H1 (cell line): Measurements from ENCODE around the gene ZBTB24. TPM values are rescaled to one million over a fixed set of nuclear protein-coding genes. Genes with fewer than 3 reads are reported as not detected.

Source experiments
- CTCF ChIA-PET: fragments of 300-600 bp; sonication (Branson Sonifier 250); formaldehyde crosslinking; loops from one replicate; lab custom pipeline; 2021; ENCODE audit not compliant: partially characterized antibody; lab: Charles Lee
- POLR2A ChIA-PET: fragments of 300-600 bp; sonication (Branson Sonifier 250); formaldehyde crosslinking; loops from one replicate; lab custom pipeline; 2021; ENCODE audit warnings: inconsistent platforms; ENCODE audit not compliant: partially characterized antibody; lab: Charles Lee
- DNase-seq, 2 experiments: peaks; one replicate each; pipeline versions ENCODE4 v3.0.0 to v3.0.0-alpha.2; 2010 to 2022; ENCODE audit warnings: low spot score in 2 of 2, low read depth in 1 of 2, mixed read lengths in 1 of 2
- FAIRE-seq: peaks from 2 replicates; lab custom pipeline; 2011; peaks lifted over from hg19 to GRCh38; lab: Jason Lieb, UNC
- H2AFZ ChIP-seq: 2 replicates; pipeline ENCODE4 v1.8.1; 2012; ENCODE audit warnings: low read length, inconsistent platforms
- H2AK5ac ChIP-seq: 2 replicates; pipeline ENCODE4 v1.6.1; 2013; ENCODE audit warnings: low read depth, low read length
- H2BK120ac ChIP-seq: replicated peaks from 2 replicates; pipeline ENCODE3; 2013; ENCODE audit warnings: low read depth, low read length, inconsistent platforms
- H2BK12ac ChIP-seq: 2 replicates; pipeline ENCODE4 v1.6.1; 2013; ENCODE audit warnings: low read depth, low read length
- H2BK15ac ChIP-seq: 2 replicates; pipeline ENCODE4 v1.6.1; 2013; ENCODE audit warnings: low read length
- H2BK20ac ChIP-seq: 2 replicates; pipeline ENCODE4 v1.6.1; 2013; ENCODE audit warnings: low read length
- H2BK5ac ChIP-seq: 2 replicates; pipeline ENCODE4 v1.6.1; 2013; ENCODE audit warnings: low read depth, low read length
- H3K14ac ChIP-seq: 2 replicates; pipeline ENCODE4 v1.6.1; 2013; ENCODE audit warnings: inconsistent platforms; ENCODE audit not compliant: insufficient read length
- H3K18ac ChIP-seq: 2 replicates; pipeline ENCODE4 v1.6.1; 2013; ENCODE audit warnings: low read length; ENCODE audit errors: extremely low read depth
- H3K23ac ChIP-seq: 2 replicates; pipeline ENCODE4 v1.6.1; 2013; ENCODE audit warnings: inconsistent platforms; ENCODE audit not compliant: insufficient read length
- H3K23me2 ChIP-seq: 2 replicates; pipeline ENCODE4 v1.6.1; 2013; ENCODE audit warnings: low read depth, low read length
- H3K27ac ChIP-seq: 2 replicates; pipeline ENCODE4 v1.6.1; 2011; ENCODE audit warnings: low read depth, low read length, inconsistent platforms
- H3K27me3 ChIP-seq, 4 experiments: replicated peaks in 1 of 4; 1 replicate in 1 of 4; 2 replicates in 3 of 4; pipeline versions ENCODE4 v1.6.1 to v1.8.1; 2011 to 2013; ENCODE audit warnings: low read length in 3 of 4, mild to moderate bottlenecking in 3 of 4, inconsistent platforms in 2 of 4, mixed read lengths in 2 of 4, moderate library complexity in 1 of 4; ENCODE audit not compliant: control insufficient read depth in 3 of 4, insufficient read depth in 3 of 4; ENCODE audit errors: extremely low read depth in 1 of 4
- H3K36me3 ChIP-seq, 4 experiments: 2 replicates each; pipeline versions ENCODE4 v1.6.1 to v1.8.1; 2011 to 2013; ENCODE audit warnings: mild to moderate bottlenecking in 4 of 4, low read length in 3 of 4, moderate library complexity in 2 of 4, control low read depth in 1 of 4, inconsistent platforms in 1 of 4; ENCODE audit not compliant: insufficient read depth in 4 of 4, control insufficient read depth in 2 of 4
- H3K4ac ChIP-seq: replicated peaks from 2 replicates; pipeline ENCODE3; 2013; ENCODE audit warnings: low read length, low read depth, mixed read lengths, inconsistent platforms; ENCODE audit not compliant: insufficient read length
- H3K4me1 ChIP-seq, 4 experiments: replicated peaks in 1 of 4; 1 replicate in 1 of 4; 2 replicates in 3 of 4; pipeline versions ENCODE4 v1.6.1 to v1.8.1; 2011 to 2013; ENCODE audit warnings: low read length in 3 of 4, inconsistent platforms in 2 of 4, mixed read lengths in 1 of 4; ENCODE audit not compliant: insufficient read depth in 4 of 4, control insufficient read depth in 3 of 4
- H3K4me2 ChIP-seq, 2 experiments: 2 replicates each; pipeline versions ENCODE4 v1.6.1 to v1.8.1; 2011 to 2013; ENCODE audit warnings: low read depth in 2 of 2, low read length in 2 of 2, control low read depth in 1 of 2, inconsistent platforms in 1 of 2, mild to moderate bottlenecking in 1 of 2; ENCODE audit not compliant: insufficient read depth in 1 of 2
- H3K4me3 ChIP-seq, 4 experiments: fragments of 200-600, 300-600 bp in 1 of 4; sonication (generic), shearing (Covaris generic), sonication (Bioruptor Twin) in 1 of 4; 2 replicates each; pipeline versions ENCODE4 v1.5.1 to v1.8.1; 2011 to 2016; ENCODE audit warnings: low read length in 4 of 4, low read depth in 3 of 4, control low read depth in 2 of 4, inconsistent platforms in 2 of 4, mild to moderate bottlenecking in 2 of 4, mixed read lengths in 1 of 4, moderate library complexity in 1 of 4; ENCODE audit not compliant: insufficient read depth in 2 of 4; ENCODE audit errors: extremely low read depth in 1 of 4
- H3K56ac ChIP-seq: replicated peaks from 2 replicates; pipeline ENCODE3; 2013; ENCODE audit warnings: low read depth, mild to moderate bottlenecking, mixed read lengths, low read length, inconsistent platforms; ENCODE audit not compliant: insufficient read length
- H3K79me1 ChIP-seq: 2 replicates; pipeline ENCODE4 v1.6.1; 2013; ENCODE audit warnings: low read depth, low read length, control low read depth
- H3K79me2 ChIP-seq, 2 experiments: 2 replicates each; pipeline versions ENCODE4 v1.6.1 to v1.8.1; 2012 to 2013; ENCODE audit warnings: low read length in 2 of 2, mild to moderate bottlenecking in 2 of 2, inconsistent platforms in 1 of 2; ENCODE audit not compliant: insufficient read depth in 2 of 2, control insufficient read depth in 1 of 2
- H3K9ac ChIP-seq, 4 experiments: replicated peaks in 1 of 4; 1 replicate in 1 of 4; 2 replicates in 3 of 4; pipeline versions ENCODE4 v1.6.1 to v1.8.1; 2011 to 2013; ENCODE audit warnings: low read depth in 3 of 4, low read length in 3 of 4, control low read depth in 2 of 4, mild to moderate bottlenecking in 2 of 4, moderate library complexity in 2 of 4, inconsistent platforms in 1 of 4; ENCODE audit errors: extremely low read depth in 1 of 4
- H3K9me3 ChIP-seq, 2 experiments: 2 replicates each; pipeline versions ENCODE4 v1.6.1 to v1.8.1; 2012 to 2013; ENCODE audit warnings: mild to moderate bottlenecking in 2 of 2, moderate library complexity in 2 of 2, control low read depth in 1 of 2, inconsistent platforms in 1 of 2, low read depth in 1 of 2, low read length in 1 of 2, mixed read lengths in 1 of 2; ENCODE audit not compliant: insufficient read depth in 2 of 2
- H4K20me1 ChIP-seq, 2 experiments: replicated peaks in 1 of 2; 2 replicates each; pipeline versions ENCODE3 to v1.8.1; 2011 to 2013; ENCODE audit warnings: inconsistent platforms in 2 of 2, low read length in 2 of 2, mild to moderate bottlenecking in 1 of 2; ENCODE audit not compliant: insufficient read depth in 2 of 2, control insufficient read depth in 1 of 2
- H4K5ac ChIP-seq: 2 replicates; pipeline ENCODE4 v1.6.1; 2013; ENCODE audit warnings: low read length, low read depth, mixed read lengths, inconsistent platforms; ENCODE audit not compliant: insufficient read length
- H4K8ac ChIP-seq: 2 replicates; pipeline ENCODE4 v1.8.0; 2013; ENCODE audit warnings: mild to moderate bottlenecking, moderate library complexity, low read length, inconsistent platforms; ENCODE audit not compliant: insufficient read depth; ENCODE audit errors: extremely low read depth
- H4K91ac ChIP-seq: replicated peaks from 2 replicates; pipeline ENCODE3; 2013; ENCODE audit warnings: low read length, mixed read lengths, inconsistent platforms; ENCODE audit not compliant: insufficient read length
- JUN ChIP-seq: IDR thresholded peaks from 2 replicates; pipeline ENCODE4 v1.6.1; 2011; ENCODE audit warnings: low read depth, mild to moderate bottlenecking, improper control_type of control experiment, low read length
- RBBP5 ChIP-seq: IDR thresholded peaks from 2 replicates; pipeline ENCODE4 v1.7.1; 2012; ENCODE audit warnings: low read depth, mild to moderate bottlenecking, inconsistent platforms, low read length, moderate library complexity, borderline replicate concordance
- SIN3A ChIP-seq, 2 experiments: IDR thresholded peaks in 1 of 2; conservative IDR thresholded peaks in 1 of 2; 2 replicates each; pipeline ENCODE4 v1.6.1; 2011 to 2012; ENCODE audit warnings: low read length in 2 of 2, improper control_type of control experiment in 1 of 2, low read depth in 1 of 2, mild to moderate bottlenecking in 1 of 2
- WGBS, 2 experiments: shearing (Covaris generic) in 1 of 2; methylation state at CpG; one replicate each; pipeline versions ENCODE4 v1.1.6 to v1.1.7; 2013 to 2015; ENCODE audit warnings: low lambda C conversion rate in 2 of 2, mixed read lengths in 2 of 2, inconsistent platforms in 1 of 2, low coverage in 1 of 2, missing lambda C conversion rate in 1 of 2; ENCODE audit not compliant: insufficient replicate concordance in 2 of 2, insufficient coverage in 1 of 2, insufficient read length in 1 of 2; ENCODE audit errors: extremely low coverage in 1 of 2, missing lambda C conversion rate in 1 of 2; 5-methylcytosine and 5-hydroxymethylcytosine counted together
- polyA plus RNA-seq, 7 experiments: library from polyadenylated mRNA; depleted of rRNA in 3 of 7; stranded (reverse) in 5 of 7; unstranded in 2 of 7; fragments of >200 nt in 5 of 7; fragments of 200-250 nt in 2 of 7; gene quantifications; 1 replicate in 5 of 7; 2 replicates in 1 of 7; 4 replicates in 1 of 7; pipeline versions ENCODE4 v1.2.1 to v1.2.3, GENCODE V29; 2011 to 2013; ENCODE audit warnings: missing spikeins in 2 of 7, mixed read lengths in 2 of 7
- total RNA-seq: library from RNA; stranded (reverse); fragmentation: NEBNext Ultra II Directional; extraction: Animal tissue kit (Norgen Biotek cat#: 25700); gene quantifications from 2 replicates; pipeline ENCODE4 v1.2.1, GENCODE V29; 2021

The ZBTB24 gene
- total and polyA plus RNA-seq, 2 of the 8 experiments (the other 6 are each of a cell fraction or from before 2014, with no cell fraction given) = 7.5 to 21.0 TPM

DNA sequence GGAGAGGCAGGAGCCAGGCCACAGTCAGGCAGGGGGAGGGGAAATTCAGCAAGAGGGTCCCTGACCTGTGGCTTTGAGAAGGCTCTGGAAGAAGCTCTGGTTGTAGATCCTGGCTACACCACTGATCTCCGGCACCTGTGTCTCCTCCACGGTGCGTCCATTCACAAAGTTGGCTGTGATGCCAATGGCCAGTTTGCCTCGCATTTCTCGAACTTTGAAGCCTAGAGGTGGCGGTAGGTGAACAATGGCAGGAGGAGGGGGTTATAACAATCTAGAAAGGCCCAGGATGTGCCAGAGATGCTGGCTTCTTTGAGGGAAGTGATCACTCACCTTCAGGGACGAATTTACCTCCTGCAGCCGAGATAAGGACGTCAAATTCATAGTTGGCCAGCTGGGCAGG, 30.8 kb downstream of the ZBTB24 start:
- Histone ChIP-seq H3K14ac (no peak overlapping the region), H2BK120ac (no peak overlapping the region), H3K23ac (no peak overlapping the region), H3K23me2 (peaks cover 8% of the 10 kb centered on the region), H2BK15ac (no peak overlapping the region), H2BK5ac (no peak overlapping the region)
- no peak for TF ChIP-seq RBBP5
- no peak for TF ChIP-seq JUN
- TF ChIP-seq SIN3A (conservative IDR thresholded peaks at IDR 0.05 in 1 of 2, IDR thresholded peaks at IDR 0.05 in 1 of 2; ENCODE audit: low read depth in 1 of 2, low read length in 2 of 2) = no peak
- TF ChIP-seq, all 59 proteins: peak for 0
- peaks cover 0 to 24% (median 8%) of the 10 kb centered on the region in 4 experiments; a peak in 5 of 8 replicates for H3K36me3 ChIP-seq
- H2AFZ ChIP-seq = no peak overlapping the region
- no peak for FAIRE-seq
- H3K9me3 ChIP-seq = no peaks in the 10 kb centered on the region
- H3K4me2 ChIP-seq = no peak overlapping the region
- no peak overlapping the region for H4K8ac ChIP-seq
- peaks cover 0 to 8% of the 10 kb centered on the region in 2 experiments for H4K20me1 ChIP-seq
- H2AK5ac ChIP-seq = no peak overlapping the region
- H3K79me1 ChIP-seq = no peaks in the 10 kb centered on the region; the same call in 1 of the 2 replicates
- H4K91ac ChIP-seq = no peak overlapping the region
- H3K18ac ChIP-seq = no peak overlapping the region
- H3K79me2 ChIP-seq = no peaks in the 10 kb centered on the region; a peak in 1 of 4 replicates
- no peak overlapping the region for H4K5ac ChIP-seq
- no peak overlapping the region for H2BK12ac ChIP-seq
- POLR2A ChIA-PET = interaction anchor here (7.5 kb wide), 1 partner anchor 10 kb away, joined by 85 read pairs; the partner anchor contains the start of genes PPIL6 and SMPD2
- 93% methylated on average over 9 of the region's 9 CpGs; no CpG with 5 or more reads in 1 of the 2 experiments for WGBS, 2 experiments
- H2BK20ac ChIP-seq = no peak overlapping the region
- no peak for DNase-seq
- no peak overlapping the region for H3K9ac ChIP-seq
- H3K4ac ChIP-seq = no peak overlapping the region
- CTCF ChIA-PET = interaction anchor here (7.5 kb wide), 1 partner anchor 9 kb away, joined by 63 read pairs; the partner anchor contains the start of genes PPIL6 and SMPD2
- H3K27me3 ChIP-seq = no peaks in the 10 kb centered on the region
- no peak overlapping the region for H3K27ac ChIP-seq
- no peak overlapping the region for H3K56ac ChIP-seq
- H3K4me3 ChIP-seq = no peak overlapping the region
- peaks cover 0 to 14% (median 8%) of the 10 kb centered on the region in 4 experiments; a peak in 6 of 7 replicates for H3K4me1 ChIP-seq
